ENCODE data around the gene RAB5B. TPM values are rescaled to one million over a fixed set of nuclear protein-coding genes. Genes with fewer than 3 reads are reported as not detected.
"Not testable (repeated sequence)": the region's sequence is repeated elsewhere in the genome, so short reads cannot be mapped to it uniquely, and the experiment has no call there.

RAB5B gene
- total RNA-seq, 4 donors from 2014 or later, result 116 to 189 (median 138) TPM

GRCh38 chr12:55978393-55978792 is 4.5 kb downstream of the RAB5B start:
- H3K27ac ChIP-seq (replicated peaks in 1 of 4), result no peak overlapping the region
- peaks cover 0 to 33% (median 22%) of the 10 kb centered on the region in 4 donors for H3K36me3 ChIP-seq
- WGBS, result 88% methylated on average over 7 of the region's 7 CpGs
- no peak overlapping the region for H3K4me3 ChIP-seq
- H3K27me3 ChIP-seq, result no peaks in the 10 kb centered on the region
- no peak for TF ChIP-seq CTCF (IDR thresholded peaks at IDR 0.05)
- no peak for TF ChIP-seq EP300 (IDR thresholded peaks at IDR 0.05)
- no peak for TF ChIP-seq POLR2A (IDR thresholded peaks at IDR 0.05; ENCODE audit: low read depth)
- TF ChIP-seq POLR2AphosphoS5 (IDR thresholded peaks at IDR 0.05), result no peak
- no peaks in the 10 kb centered on the region for H3K9me3 ChIP-seq
- intact Hi-C loops (cut with DNase I), result no loop called here
- peaks cover 21 to 55% (median 36%) of the 10 kb centered on the region in 4 donors for H3K4me1 ChIP-seq
- DNase-seq (ENCODE audit: extremely low spot score), result no peak

GRCh38 chr12:55979069-55979468 is 5.2 kb downstream of the RAB5B start:
- TF ChIP-seq POLR2AphosphoS5 (IDR thresholded peaks at IDR 0.05), result no peak
- TF ChIP-seq CTCF (IDR thresholded peaks at IDR 0.05), result no peak
- TF ChIP-seq POLR2A (IDR thresholded peaks at IDR 0.05; ENCODE audit: low read depth), result no peak
- no peak for TF ChIP-seq EP300 (IDR thresholded peaks at IDR 0.05)
- DNase-seq (ENCODE audit: extremely low spot score), result no peak
- Histone ChIP-seq H3K9me3 (no peaks in the 10 kb centered on the region), H3K4me1 (peaks cover 21 to 55% (median 36%) of the 10 kb centered on the region in 4 donors), H3K36me3 (peaks cover 3 to 39% (median 29%) of the 10 kb centered on the region in 4 donors), H3K4me3 (no peak overlapping the region), H3K27ac (replicated peaks in 1 of 4) (no peak overlapping the region), H3K27me3 (no peaks in the 10 kb centered on the region)
- 96% methylated on average over 3 of the region's 3 CpGs for WGBS
- intact Hi-C loops (cut with DNase I), result no loop called here

- H3K4me1 ChIP-seq, result peaks cover 3 to 29% (median 15%) of the 10 kb centered on the region in 4 donors
- H3K4me3 ChIP-seq; H3K9me3 ChIP-seq; H3K27ac ChIP-seq (replicated peaks in 1 of 4); intact Hi-C loops (cut with DNase I); DNase-seq (ENCODE audit: extremely low spot score); H3K27me3 ChIP-seq: not testable (repeated sequence)
- WGBS, result 73% methylated on average over 5 of the region's 5 CpGs
- peaks cover 18 to 63% (median 51%) of the 10 kb centered on the region in 4 donors for H3K36me3 ChIP-seq
Measured at GRCh38 chr12:55981882-55982281, 8.0 kb downstream of the RAB5B start.

GRCh38 chr12:55982319-55982936 is 8.6 kb downstream of the RAB5B start:
- 58% methylated on average over 3 of the region's 3 CpGs for WGBS
- Histone ChIP-seq H3K36me3 (peaks cover 24 to 69% (median 55%) of the 10 kb centered on the region in 4 donors), H3K27ac (replicated peaks in 1 of 4) (no peak overlapping the region), H3K27me3 (no peaks in the 10 kb centered on the region), H3K4me1 (peaks cover 0 to 24% (median 10%) of the 10 kb centered on the region in 4 donors), H3K9me3 (no peaks in the 10 kb centered on the region), H3K4me3 (no peak overlapping the region)
- DNase-seq (ENCODE audit: extremely low spot score), result no peak
- intact Hi-C loops (cut with DNase I), result no loop called here
- no peak for TF ChIP-seq CTCF (IDR thresholded peaks at IDR 0.05)
- no peak for TF ChIP-seq EP300 (IDR thresholded peaks at IDR 0.05)
- TF ChIP-seq POLR2AphosphoS5 (IDR thresholded peaks at IDR 0.05), result no peak
- no peak for TF ChIP-seq POLR2A (IDR thresholded peaks at IDR 0.05; ENCODE audit: low read depth)

- Histone ChIP-seq H3K36me3 (peaks cover 32 to 78% (median 64%) of the 10 kb centered on the region in 4 donors), H3K4me1 (peaks cover 0 to 15% (median 5%) of the 10 kb centered on the region in 4 donors), H3K4me3 (no peak overlapping the region), H3K27me3 (no peaks in the 10 kb centered on the region), H3K27ac (replicated peaks in 1 of 4) (no peak overlapping the region), H3K9me3 (no peaks in the 10 kb centered on the region)
- TF ChIP-seq POLR2AphosphoS5 (IDR thresholded peaks at IDR 0.05), result no peak
- no peak for TF ChIP-seq CTCF (IDR thresholded peaks at IDR 0.05)
- TF ChIP-seq POLR2A (IDR thresholded peaks at IDR 0.05; ENCODE audit: low read depth), result no peak
- TF ChIP-seq EP300 (IDR thresholded peaks at IDR 0.05), result no peak
- DNase-seq (ENCODE audit: extremely low spot score), result no peak
- intact Hi-C loops (cut with DNase I), result no loop called here
- 81% methylated on average over 4 of the region's 4 CpGs for WGBS
Measured at GRCh38 chr12:55983232-55983842, 9.5 kb downstream of the RAB5B start.

Measured in esophagus muscularis mucosa (tissue), 4 donors.